ENCODE results near the gene MACROD2. TPM values are rescaled to one million over a fixed set of nuclear protein-coding genes. Genes with fewer than 3 reads are reported as not detected.

The MACROD2 gene
- total RNA-seq, 2 donors from 2014 or later: 0.94 to 10.4 TPM

- Histone ChIP-seq H3K4me3 (no peak overlapping the region), H3K36me3 (no peaks in the 10 kb centered on the region)
- TF ChIP-seq CTCF (IDR thresholded peaks at IDR 0.05): no peak
Measured at GRCh38 chr20:14778875-14779274, 783.6 kb downstream of the MACROD2 start.

GRCh38 chr20:14780508-14780907 lies 785.2 kb downstream of the MACROD2 start:
- no peaks in the 10 kb centered on the region for H3K4me1 ChIP-seq

More at GRCh38 chr20:14778875-14779274, 783.6 kb downstream of the MACROD2 start:
- H3K27me3 ChIP-seq: no peaks in the 10 kb centered on the region
- no peak overlapping the region for H3K27ac ChIP-seq
- no peaks in the 10 kb centered on the region for H3K4me1 ChIP-seq
- H3K9me3 ChIP-seq: no peaks in the 10 kb centered on the region
- DNase-seq (ENCODE audit: low spot score): no peak

GRCh38 chr20:14782731-14783130 lies 787.4 kb downstream of the MACROD2 start:
- no peaks in the 10 kb centered on the region for H3K9me3 ChIP-seq
- H3K27ac ChIP-seq: no peak overlapping the region
- H3K36me3 ChIP-seq: no peaks in the 10 kb centered on the region
- H3K4me1 ChIP-seq: no peaks in the 10 kb centered on the region
- no peak for DNase-seq (ENCODE audit: low spot score)
- TF ChIP-seq CTCF (IDR thresholded peaks at IDR 0.05): no peak
- no peak overlapping the region for H3K4me3 ChIP-seq
- H3K27me3 ChIP-seq: no peaks in the 10 kb centered on the region

More at GRCh38 chr20:14780508-14780907, 785.2 kb downstream of the MACROD2 start:
- DNase-seq (ENCODE audit: low spot score): no peak
- no peaks in the 10 kb centered on the region for H3K27me3 ChIP-seq
- H3K27ac ChIP-seq: no peak overlapping the region
- H3K36me3 ChIP-seq: no peaks in the 10 kb centered on the region
- H3K4me3 ChIP-seq: no peak overlapping the region
- H3K9me3 ChIP-seq: no peaks in the 10 kb centered on the region
- TF ChIP-seq CTCF (IDR thresholded peaks at IDR 0.05): no peak

- H3K9me3 ChIP-seq: no peaks in the 10 kb centered on the region
- no peak overlapping the region for H3K4me3 ChIP-seq
- no peak for TF ChIP-seq CTCF (IDR thresholded peaks at IDR 0.05)
- DNase-seq (ENCODE audit: low spot score): no peak
- H3K27ac ChIP-seq: no peak overlapping the region
- H3K36me3 ChIP-seq: no peaks in the 10 kb centered on the region
- no peaks in the 10 kb centered on the region for H3K27me3 ChIP-seq
- H3K4me1 ChIP-seq: no peaks in the 10 kb centered on the region
Measured at GRCh38 chr20:14783766-14784165, 788.5 kb downstream of the MACROD2 start.

- H3K36me3 ChIP-seq: no peaks in the 10 kb centered on the region
- no peak for DNase-seq (ENCODE audit: low spot score)
- TF ChIP-seq CTCF (IDR thresholded peaks at IDR 0.05): no peak
- H3K4me3 ChIP-seq: no peak overlapping the region
- no peaks in the 10 kb centered on the region for H3K9me3 ChIP-seq
- H3K4me1 ChIP-seq: no peaks in the 10 kb centered on the region
- no peak overlapping the region for H3K27ac ChIP-seq
- H3K27me3 ChIP-seq: no peaks in the 10 kb centered on the region
Measured at GRCh38 chr20:14785065-14785743, 789.9 kb downstream of the MACROD2 start.

- no peaks in the 10 kb centered on the region for H3K36me3 ChIP-seq
- no peaks in the 10 kb centered on the region for H3K27me3 ChIP-seq
- DNase-seq (ENCODE audit: low spot score): no peak
- no peak overlapping the region for H3K4me3 ChIP-seq
- no peak for TF ChIP-seq CTCF (IDR thresholded peaks at IDR 0.05)
- no peak overlapping the region for H3K27ac ChIP-seq
- H3K4me1 ChIP-seq: no peaks in the 10 kb centered on the region
- H3K9me3 ChIP-seq: no peaks in the 10 kb centered on the region
Measured at GRCh38 chr20:14790190-14790589, 794.9 kb downstream of the MACROD2 start.

Measured in right atrium auricular region (tissue), 2 donors.